ENCODE measurements around the gene BBX. TPM values are rescaled to one million over a fixed set of nuclear protein-coding genes. Genes with fewer than 3 reads are reported as not detected.

Gene BBX
- total and polyA plus RNA-seq, 2 of the 4 experiments (the other 2 are of a cell fraction): 13.6 to 107 TPM

DNA sequence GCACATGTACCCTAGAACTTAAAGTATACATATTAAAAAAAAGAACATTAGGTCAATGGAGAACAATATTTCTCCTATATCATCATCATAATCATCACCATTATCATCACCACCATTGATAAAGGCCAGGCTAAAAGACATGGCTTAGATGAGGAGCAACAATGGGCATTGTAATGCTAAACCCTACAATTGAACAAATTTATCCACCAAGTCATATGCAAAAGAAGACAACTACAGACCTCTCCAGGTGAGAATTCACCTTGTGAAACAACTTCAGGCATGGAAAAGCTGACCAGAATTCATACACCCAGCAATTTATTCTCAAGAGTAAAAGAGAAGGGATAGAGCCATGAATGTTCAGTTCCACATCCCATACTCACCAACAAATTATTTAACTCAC is 46.3 kb upstream of the BBX start:
- DNase-seq (no peak), ATAC-seq (ENCODE audit: low read depth) (no peak)
- no peak overlapping the region for H2BK120ac ChIP-seq (ENCODE audit: low read depth, low read length)
- H3K9ac ChIP-seq (ENCODE audit: low read depth, low read length): no peak overlapping the region
- H3K56ac ChIP-seq (ENCODE audit: extremely low read depth, insufficient read depth, low read length): no peak overlapping the region
- H3K27ac ChIP-seq (ENCODE audit: insufficient read depth, low read length): no peak overlapping the region
- H3K18ac ChIP-seq (ENCODE audit: low read depth, low read length): no peak overlapping the region
- in situ Hi-C loops (cut with MboI; ENCODE audit: low sequenced_read_pairs): no loop called here
- no TSS peak for BruUV-seq (replicated peaks)
- no peak overlapping the region for H4K8ac ChIP-seq (ENCODE audit: low read depth in 2 of 2, low read length in 2 of 2)
- H3K4me1 ChIP-seq (ENCODE audit: control insufficient read depth, insufficient read depth, low read length): no peaks in the 10 kb centered on the region
- no peaks in the 10 kb centered on the region for H3K9me1 ChIP-seq (ENCODE audit: insufficient read depth, low read length)
- H3K27me3 ChIP-seq (ENCODE audit: control insufficient read depth, insufficient read depth, low read length): peaks cover under 1% of the 10 kb centered on the region; the same call in 1 of the 2 replicates
- H2BK20ac ChIP-seq (ENCODE audit: low read depth, low read length): no peak overlapping the region
- TF ChIP-seq RFX5 (IDR thresholded peaks at IDR 0.05; ENCODE audit: low read depth, low read length): no peak
- no peak for TF ChIP-seq RCOR1 (IDR thresholded peaks at IDR 0.05; ENCODE audit: insufficient replicate concordance, low read length)
- no peak for TF ChIP-seq CEBPB (IDR thresholded peaks at IDR 0.05; ENCODE audit: low read depth, low read length)
- no peak for TF ChIP-seq MXI1 (IDR thresholded peaks at IDR 0.05; ENCODE audit: borderline replicate concordance, low read depth, low read length)
- TF ChIP-seq POLR2A (IDR thresholded peaks at IDR 0.05; ENCODE audit: low read depth, low read length): no peak
- no peak for TF ChIP-seq RAD21 (IDR thresholded peaks at IDR 0.05; ENCODE audit: low read length)
- TF ChIP-seq MAZ (IDR thresholded peaks at IDR 0.05; ENCODE audit: borderline replicate concordance, low read depth, low read length): no peak
- H2AK9ac ChIP-seq (replicated peaks; ENCODE audit: low read depth, low read length, poor library complexity): no peak overlapping the region
- dilution Hi-C loops (cut with HindIII; ENCODE audit: low sequenced_read_pairs, unreplicated experiment): no loop called here
- intact Hi-C loops (cut with micrococcal nuclease): no loop called here
- H2BK5ac ChIP-seq (ENCODE audit: low read depth, low read length, poor library complexity, severe bottlenecking): no peak overlapping the region
- H2AK5ac ChIP-seq (ENCODE audit: low read depth, low read length): no peak overlapping the region
- POLR2A ChIA-PET (ENCODE audit: unreplicated experiment): no interaction called here
- H3K14ac ChIP-seq (replicated peaks; ENCODE audit: low read depth, low read length): no peak overlapping the region
- no peak overlapping the region for H3K4ac ChIP-seq (ENCODE audit: low read depth, low read length)
- no peaks in the 10 kb centered on the region for H3K79me1 ChIP-seq (ENCODE audit: low read depth in 1 of 2, low read length in 2 of 2)
- CTCF ChIA-PET: no interaction called here
- no peak overlapping the region for H3K4me2 ChIP-seq (ENCODE audit: low read depth, low read length)
- no peak overlapping the region for H4K91ac ChIP-seq (ENCODE audit: insufficient read depth, low read depth, low read length)
- no peak overlapping the region for H3K23ac ChIP-seq (ENCODE audit: low read depth, low read length)
- H2AFZ ChIP-seq (replicated peaks; ENCODE audit: low read length, poor library complexity): no peak overlapping the region
- H3K9me3 ChIP-seq (ENCODE audit: control insufficient read depth, insufficient read depth, low read length): no peaks in the 10 kb centered on the region
- H4K5ac ChIP-seq (ENCODE audit: low read depth, low read length): no peak overlapping the region
- H2BK15ac ChIP-seq (ENCODE audit: low read depth, low read length): no peak overlapping the region
- H3K4me3 ChIP-seq (ENCODE audit: insufficient read depth, low read depth, low read length): no peak overlapping the region
- no peaks in the 10 kb centered on the region for H4K20me1 ChIP-seq (ENCODE audit: insufficient read depth, low read length)
- no peaks in the 10 kb centered on the region for H3K36me3 ChIP-seq (ENCODE audit: control insufficient read depth, insufficient read depth, low read length)

Measured in IMR-90 (cell line).